RWPE2 (cell line): ENCODE measurements around the gene MYF5.

Source experiments
- ATAC-seq: fragments of 200-7000 bp; cut with Tn5 transposase; 3 replicates; pipeline ENCODE4 v1.9.1; 2021; ENCODE audit warnings: low read depth
- DNase-seq: peaks from one replicate; pipeline ENCODE4 v3.0.0-alpha.2; 2020; ENCODE audit warnings: low spot score
- H3K27ac ChIP-seq: fragments of 450-650 bp; 2 replicates; pipeline ENCODE4 v1.5.1; 2017; ENCODE audit warnings: mild to moderate bottlenecking; ENCODE audit not compliant: poor library complexity, severe bottlenecking
- H3K27me3 ChIP-seq: fragments of 250-450 bp; sonication (Bioruptor Pico); 2 replicates; pipeline ENCODE4 v1.5.1; 2021; ENCODE audit warnings: mild to moderate bottlenecking, moderate library complexity; ENCODE audit not compliant: insufficient read depth, poor library complexity, severe bottlenecking
- H3K36me3 ChIP-seq: fragments of 250-450 bp; sonication (Bioruptor Pico); 2 replicates; pipeline ENCODE4 v1.5.1; 2020; ENCODE audit warnings: low read depth, mild to moderate bottlenecking, moderate library complexity
- H3K4me1 ChIP-seq: fragments of 250-450 bp; sonication (Bioruptor Pico); 2 replicates; pipeline ENCODE4 v1.5.1; 2021; ENCODE audit warnings: mild to moderate bottlenecking, moderate library complexity; ENCODE audit not compliant: insufficient read depth, poor library complexity, severe bottlenecking
- H3K4me3 ChIP-seq: fragments of 250-450 bp; sonication (Bioruptor Pico); 2 replicates; pipeline ENCODE4 v1.5.1; 2021; ENCODE audit warnings: mild to moderate bottlenecking, moderate library complexity; ENCODE audit not compliant: severe bottlenecking
- H3K9me3 ChIP-seq: fragments of 250-450 bp; sonication (Bioruptor Pico); 2 replicates; pipeline ENCODE4 v1.5.1; 2021; ENCODE audit warnings: mild to moderate bottlenecking, moderate library complexity; ENCODE audit not compliant: severe bottlenecking
- CTCF ChIP-seq: fragments of 450-650 bp; IDR thresholded peaks from one replicate; pipeline ENCODE4 v1.5.1; 2017; ENCODE audit warnings: mild to moderate bottlenecking, moderate library complexity; ENCODE audit not compliant: poor library complexity, severe bottlenecking

Gene MYF5

GRCh38 chr12:80713419-80713818 lies 3.3 kb upstream of the MYF5 start:
- no peak for ATAC-seq
- H3K36me3 ChIP-seq, result no peaks in the 10 kb centered on the region
- H3K9me3 ChIP-seq, result no peaks in the 10 kb centered on the region
- no peak for TF ChIP-seq CTCF
- no peak overlapping the region for H3K4me3 ChIP-seq
- no peak overlapping the region for H3K27ac ChIP-seq
- H3K27me3 ChIP-seq, result peaks cover 4% of the 10 kb centered on the region
- no peak for DNase-seq
- no peaks in the 10 kb centered on the region for H3K4me1 ChIP-seq

GRCh38 chr12:80714055-80714454 lies 2.7 kb upstream of the MYF5 start:
- TF ChIP-seq CTCF, result no peak
- H3K4me1 ChIP-seq, result no peaks in the 10 kb centered on the region
- DNase-seq (no peak), ATAC-seq (no peak)
- H3K9me3 ChIP-seq, result no peaks in the 10 kb centered on the region
- H3K27ac ChIP-seq, result no peak overlapping the region
- no peaks in the 10 kb centered on the region for H3K36me3 ChIP-seq
- no peak overlapping the region for H3K4me3 ChIP-seq
- H3K27me3 ChIP-seq, result peaks cover 4% of the 10 kb centered on the region

GRCh38 chr12:80714846-80715245 lies 1.9 kb upstream of the MYF5 start:
- H3K27me3 ChIP-seq, result peaks cover 4% of the 10 kb centered on the region
- H3K9me3 ChIP-seq, result no peaks in the 10 kb centered on the region
- DNase-seq (no peak), ATAC-seq (no peak)
- no peak for TF ChIP-seq CTCF
- no peaks in the 10 kb centered on the region for H3K36me3 ChIP-seq
- no peaks in the 10 kb centered on the region for H3K4me1 ChIP-seq
- H3K27ac ChIP-seq, result no peak overlapping the region
- H3K4me3 ChIP-seq, result no peak overlapping the region

- H3K36me3 ChIP-seq, result no peaks in the 10 kb centered on the region
- ATAC-seq, result no peak
- H3K27ac ChIP-seq, result no peak overlapping the region
- peaks cover 6% of the 10 kb centered on the region for H3K27me3 ChIP-seq
- H3K9me3 ChIP-seq, result no peaks in the 10 kb centered on the region
- no peaks in the 10 kb centered on the region for H3K4me1 ChIP-seq
- no peak overlapping the region for H3K4me3 ChIP-seq
- DNase-seq, result no peak
- TF ChIP-seq CTCF, result no peak
Measured at GRCh38 chr12:80715713-80716249, 931 bp upstream of the MYF5 start.

GRCh38 chr12:80717856-80718255 lies 1.1 kb downstream of the MYF5 start:
- H3K27ac ChIP-seq, result no peak overlapping the region
- H3K4me3 ChIP-seq, result no peak overlapping the region
- H3K36me3 ChIP-seq, result no peaks in the 10 kb centered on the region
- ATAC-seq (no peak), DNase-seq (no peak)
- no peaks in the 10 kb centered on the region for H3K9me3 ChIP-seq
- H3K27me3 ChIP-seq, result peaks cover 6% of the 10 kb centered on the region
- TF ChIP-seq CTCF, result no peak
- H3K4me1 ChIP-seq, result no peaks in the 10 kb centered on the region
